HG03575 (cell line): ENCODE measurements around the gene ELAVL1.

Experiments
- ATAC-seq: cut with Tn5 transposase; IDR thresholded peaks from one replicate; pipeline ENCODE4 v1.9.1; 2021; ENCODE audit not compliant: unreplicated experiment, insufficient number of reproducible peaks, low FRiP score; ENCODE audit errors: extremely low read depth

ELAVL1 gene

GRCh38 chr19:7989071-7989575 is 16.3 kb downstream of the ELAVL1 start:
- ATAC-seq: no peak

- no peak for ATAC-seq
Observed at GRCh38 chr19:7988307-7988706, 17.1 kb downstream of the ELAVL1 start.

GRCh38 chr19:7987114-7987768 is 18.2 kb downstream of the ELAVL1 start:
- ATAC-seq: no peak

- no peak for ATAC-seq
Observed at GRCh38 chr19:7986321-7987113, 18.9 kb downstream of the ELAVL1 start.

- no peak for ATAC-seq
Observed at GRCh38 chr19:7985481-7985911, 19.9 kb downstream of the ELAVL1 start.

- no peak for ATAC-seq
Observed at GRCh38 chr19:7983995-7984837, 21.2 kb downstream of the ELAVL1 start.

- ATAC-seq: no peak
Observed at GRCh38 chr19:7983286-7983950, 22.0 kb downstream of the ELAVL1 start.

GRCh38 chr19:7982651-7983099 is 22.8 kb downstream of the ELAVL1 start:
- no peak for ATAC-seq

GRCh38 chr19:7982103-7982502 is 23.3 kb downstream of the ELAVL1 start:
- no peak for ATAC-seq

- no peak for ATAC-seq
Observed at GRCh38 chr19:7981661-7982060, 23.8 kb downstream of the ELAVL1 start.

GRCh38 chr19:7981199-7981598 is 24.2 kb downstream of the ELAVL1 start:
- no peak for ATAC-seq

- ATAC-seq: no peak
Observed at GRCh38 chr19:7980635-7981121, 24.8 kb downstream of the ELAVL1 start.

GRCh38 chr19:7980168-7980567 is 25.3 kb downstream of the ELAVL1 start:
- ATAC-seq: no peak

GRCh38 chr19:7979559-7979958 is 25.9 kb downstream of the ELAVL1 start:
- ATAC-seq: no peak

- ATAC-seq: no peak
Observed at GRCh38 chr19:7979011-7979410, 26.4 kb downstream of the ELAVL1 start.

- no peak for ATAC-seq
Observed at GRCh38 chr19:7978179-7978825, 27.1 kb downstream of the ELAVL1 start.

- no peak for ATAC-seq
Observed at GRCh38 chr19:7977723-7978040, 27.8 kb downstream of the ELAVL1 start.

GRCh38 chr19:7977021-7977722 is 28.3 kb downstream of the ELAVL1 start:
- no peak for ATAC-seq
